Esophagus muscularis mucosa (tissue), 4 donors: ENCODE results near the gene NRXN3. TPM values are rescaled to one million over a fixed set of nuclear protein-coding genes. Genes with fewer than 3 reads are reported as not detected.

Source experiments
- DNase-seq: peaks from one replicate; pipeline ENCODE4 v3.0.0-alpha.2; 2017; ENCODE audit errors: extremely low spot score
- H3K27ac ChIP-seq, 4 donors: fragments of 200-600 bp; sonication (generic); replicated peaks in 1 of 4; 1 replicate in 3 of 4; 2 replicates in 1 of 4; pipeline ENCODE4 v1.5.1; 2016 to 2019; ENCODE audit warnings: mild to moderate bottlenecking in 1 of 4
- H3K27me3 ChIP-seq, 4 donors: fragments of 200-600 bp; sonication (generic); one replicate each; pipeline versions ENCODE4 v1.5.1 to v1.6.0; 2016 to 2019
- H3K36me3 ChIP-seq, 4 donors: fragments of 200-600 bp; sonication (generic); one replicate each; pipeline ENCODE4 v1.5.1; 2016 to 2019
- H3K4me1 ChIP-seq, 4 donors: fragments of 200-600 bp; sonication (generic); one replicate each; pipeline ENCODE4 v1.5.1; 2016 to 2019
- H3K4me3 ChIP-seq, 4 donors: fragments of 200-600 bp; sonication (generic); 1 replicate in 2 of 4; 2 replicates in 2 of 4; pipeline ENCODE4 v1.5.1; 2016 to 2019; ENCODE audit warnings: mild to moderate bottlenecking in 4 of 4, moderate library complexity in 1 of 4
- H3K9me3 ChIP-seq, 4 donors: fragments of 200-600 bp; sonication (generic); 1 replicate in 3 of 4; 2 replicates in 1 of 4; pipeline ENCODE4 v1.5.1; 2016 to 2019
- EP300 ChIP-seq: sonication (generic); formaldehyde crosslinking; IDR thresholded peaks from one replicate; pipeline ENCODE4 v1.6.1; 2017; ENCODE audit warnings: antibody characterized with exemption
- POLR2A ChIP-seq: fragments of 450-650 bp; IDR thresholded peaks from one replicate; pipeline ENCODE4 v1.6.1; 2017; ENCODE audit warnings: antibody characterized with exemption, moderate library complexity, mild to moderate bottlenecking, low read depth
- POLR2AphosphoS5 ChIP-seq, 2 donors: sonication (generic); formaldehyde crosslinking; IDR thresholded peaks; one replicate each; pipeline ENCODE4 v1.6.1; 2017; ENCODE audit warnings: antibody characterized with exemption in 2 of 2
- WGBS: methylation state at CpG from one replicate; pipeline ENCODE4 v1.1.5; 2018; 5-methylcytosine and 5-hydroxymethylcytosine counted together
- intact Hi-C: fragments of 100-400 bp; cut with DNase I; formaldehyde crosslinking; loops from one replicate; pipeline ENCODE4 v1.15.1; 2023
- total RNA-seq, 4 donors: library from RNA; depleted of rRNA; stranded (reverse); fragments of >200 nt; gene quantifications; one replicate each; pipeline versions ENCODE4 v1.1.0 to v1.2.1, GENCODE V29; 2016
- TF ChIP-seq, protein P1 (sequence below), 3 experiments: fragments of 200-600 bp in 2 of 3; fragments of 450-650 bp in 1 of 3; sonication (generic) in 2 of 3; IDR thresholded peaks; one replicate each; pipeline ENCODE4 v1.5.1; 2017 to 2019; ENCODE audit warnings: antibody characterized with exemption in 3 of 3, mild to moderate bottlenecking in 2 of 3, moderate library complexity in 1 of 3

The NRXN3 gene
- total RNA-seq, 4 donors from 2014 or later, result 71.1 to 159 (median 122) TPM

GRCh38 chr14:78173346-78174035 lies 3.3 kb downstream of the NRXN3 start:
- no peaks in the 10 kb centered on the region for H3K36me3 ChIP-seq
- H3K9me3 ChIP-seq, result no peaks in the 10 kb centered on the region
- peaks cover 0 to 62% (median 0%) of the 10 kb centered on the region in 4 donors for H3K27me3 ChIP-seq
- H3K4me3 ChIP-seq, result no peak overlapping the region
- no peak overlapping the region for H3K27ac ChIP-seq
- 85% methylated on average over 21 of the region's 21 CpGs for WGBS
- intact Hi-C loops, result no loop called here
- DNase-seq, result no peak
- TF ChIP-seq, protein P1, sequence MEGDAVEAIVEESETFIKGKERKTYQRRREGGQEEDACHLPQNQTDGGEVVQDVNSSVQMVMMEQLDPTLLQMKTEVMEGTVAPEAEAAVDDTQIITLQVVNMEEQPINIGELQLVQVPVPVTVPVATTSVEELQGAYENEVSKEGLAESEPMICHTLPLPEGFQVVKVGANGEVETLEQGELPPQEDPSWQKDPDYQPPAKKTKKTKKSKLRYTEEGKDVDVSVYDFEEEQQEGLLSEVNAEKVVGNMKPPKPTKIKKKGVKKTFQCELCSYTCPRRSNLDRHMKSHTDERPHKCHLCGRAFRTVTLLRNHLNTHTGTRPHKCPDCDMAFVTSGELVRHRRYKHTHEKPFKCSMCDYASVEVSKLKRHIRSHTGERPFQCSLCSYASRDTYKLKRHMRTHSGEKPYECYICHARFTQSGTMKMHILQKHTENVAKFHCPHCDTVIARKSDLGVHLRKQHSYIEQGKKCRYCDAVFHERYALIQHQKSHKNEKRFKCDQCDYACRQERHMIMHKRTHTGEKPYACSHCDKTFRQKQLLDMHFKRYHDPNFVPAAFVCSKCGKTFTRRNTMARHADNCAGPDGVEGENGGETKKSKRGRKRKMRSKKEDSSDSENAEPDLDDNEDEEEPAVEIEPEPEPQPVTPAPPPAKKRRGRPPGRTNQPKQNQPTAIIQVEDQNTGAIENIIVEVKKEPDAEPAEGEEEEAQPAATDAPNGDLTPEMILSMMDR (IDR thresholded peaks at IDR 0.05), result no peak
- no peak for TF ChIP-seq POLR2AphosphoS5 (IDR thresholded peaks at IDR 0.05)
- TF ChIP-seq POLR2A, result no peak
- TF ChIP-seq EP300, result no peak
- no peaks in the 10 kb centered on the region for H3K4me1 ChIP-seq

GRCh38 chr14:78175412-78175811 lies 5.2 kb downstream of the NRXN3 start:
- DNase-seq, result no peak
- no peak for TF ChIP-seq EP300
- TF ChIP-seq POLR2A, result no peak
- TF ChIP-seq POLR2AphosphoS5 (IDR thresholded peaks at IDR 0.05), result no peak
- TF ChIP-seq, protein P1 (IDR thresholded peaks at IDR 0.05), result no peak
- WGBS, result 88% methylated on average over 5 of the region's 9 CpGs
- H3K27ac ChIP-seq, result no peak overlapping the region
- H3K36me3 ChIP-seq, result no peaks in the 10 kb centered on the region
- H3K4me3 ChIP-seq, result no peak overlapping the region
- H3K4me1 ChIP-seq, result no peaks in the 10 kb centered on the region
- H3K9me3 ChIP-seq, result no peaks in the 10 kb centered on the region
- intact Hi-C loops, result no loop called here
- H3K27me3 ChIP-seq, result peaks cover 0 to 50% (median 0%) of the 10 kb centered on the region in 4 donors

DNA sequence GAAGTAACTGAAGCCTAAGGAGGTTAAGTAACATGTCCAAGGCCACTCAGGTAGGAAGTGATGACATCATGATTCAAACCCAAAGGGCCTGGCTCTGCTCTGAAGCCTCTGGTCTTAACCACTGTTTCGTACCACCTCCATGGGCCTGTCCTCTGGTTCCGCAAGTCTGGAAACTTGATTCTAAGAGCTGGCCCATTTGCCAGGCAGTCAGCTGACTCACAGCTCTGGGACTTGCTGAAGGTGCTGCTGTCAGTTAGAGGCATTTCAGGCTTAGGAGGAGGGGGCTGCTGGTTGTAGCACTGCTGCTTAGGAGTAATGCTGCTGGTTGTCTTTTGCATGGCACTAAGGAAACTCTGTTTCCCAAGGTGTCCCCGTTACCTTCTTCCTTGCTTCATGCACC lies 7.9 kb downstream of the NRXN3 start:
- no peak for DNase-seq
- Histone ChIP-seq H3K27ac (no peak overlapping the region), H3K4me1 (no peaks in the 10 kb centered on the region), H3K9me3 (no peaks in the 10 kb centered on the region), H3K36me3 (no peaks in the 10 kb centered on the region), H3K27me3 (peaks cover 0 to 34% (median 0%) of the 10 kb centered on the region in 4 donors), H3K4me3 (no peak overlapping the region)
- TF ChIP-seq POLR2AphosphoS5 (IDR thresholded peaks at IDR 0.05) (no peak), POLR2A (no peak), EP300 (no peak)
- TF ChIP-seq, protein P1 (IDR thresholded peaks at IDR 0.05), result no peak
- 100% methylated on average over 3 of the region's 3 CpGs for WGBS
- intact Hi-C loops, result no loop called here

DNA sequence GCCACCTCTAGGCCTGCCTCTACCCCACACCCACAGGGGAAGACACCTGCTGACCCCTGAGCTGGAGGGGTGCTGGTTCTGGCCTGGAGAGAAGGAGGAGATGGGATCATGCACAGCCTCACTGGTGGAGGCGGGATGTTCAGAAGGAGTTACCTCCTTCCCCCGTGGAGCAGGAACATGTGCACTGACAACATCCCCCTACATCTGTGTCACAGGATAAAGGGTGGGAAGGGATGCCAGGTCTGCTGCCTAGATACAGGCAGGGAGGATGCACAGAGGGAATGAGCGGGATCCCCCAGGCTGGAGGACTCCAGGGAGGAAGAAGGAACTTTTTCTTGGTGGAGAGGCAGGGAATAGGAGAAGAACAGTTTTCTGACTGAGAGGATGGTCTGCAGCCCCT lies 8.8 kb downstream of the NRXN3 start:
- Histone ChIP-seq H3K27ac (no peak overlapping the region), H3K27me3 (peaks cover 0 to 26% (median 0%) of the 10 kb centered on the region in 4 donors), H3K36me3 (no peaks in the 10 kb centered on the region), H3K4me3 (no peak overlapping the region), H3K4me1 (no peaks in the 10 kb centered on the region), H3K9me3 (no peaks in the 10 kb centered on the region)
- WGBS, result 90% methylated on average over 2 of the region's 3 CpGs
- DNase-seq, result no peak
- TF ChIP-seq, protein P1 (IDR thresholded peaks at IDR 0.05), result no peak
- TF ChIP-seq POLR2AphosphoS5 (IDR thresholded peaks at IDR 0.05) (no peak), POLR2A (no peak), EP300 (no peak)
- intact Hi-C loops, result no loop called here

DNA sequence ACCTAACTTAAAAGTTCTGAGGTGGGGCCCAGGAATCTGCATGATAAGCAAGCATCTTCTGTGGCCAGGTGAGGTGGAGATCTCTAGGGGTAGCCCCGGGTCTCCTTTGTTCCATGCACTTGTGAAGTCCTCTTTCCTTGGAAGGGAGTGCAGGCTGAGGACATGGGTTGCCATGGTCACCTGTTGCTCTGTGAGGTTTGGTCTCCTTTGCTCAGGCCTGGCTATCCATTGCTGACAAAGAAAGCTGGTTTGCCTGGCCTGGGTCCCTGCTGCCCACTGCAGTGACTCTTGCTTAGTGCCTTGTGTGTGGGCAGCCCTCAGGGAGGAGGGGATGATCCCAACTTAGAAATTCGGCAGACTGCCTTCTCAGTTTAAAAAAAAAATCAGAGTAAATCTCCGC lies 11.1 kb downstream of the NRXN3 start:
- 57% methylated on average over 2 of the region's 3 CpGs for WGBS
- Histone ChIP-seq H3K27me3 (peaks cover 0 to 9% (median 0%) of the 10 kb centered on the region in 4 donors), H3K36me3 (no peaks in the 10 kb centered on the region), H3K4me1 (no peaks in the 10 kb centered on the region), H3K4me3 (no peak overlapping the region), H3K9me3 (no peaks in the 10 kb centered on the region), H3K27ac (no peak overlapping the region)
- TF ChIP-seq POLR2A (no peak), EP300 (no peak), POLR2AphosphoS5 (IDR thresholded peaks at IDR 0.05) (no peak)
- TF ChIP-seq, protein P1 (IDR thresholded peaks at IDR 0.05), result no peak
- no peak for DNase-seq
- intact Hi-C loops, result no loop called here
